A673 (cell line): ENCODE data around the gene CALN1. TPM values are rescaled to one million over a fixed set of nuclear protein-coding genes. Genes with fewer than 3 reads are reported as not detected.

Experiments
- BruUV-seq: library from RNA; stranded (reverse); fragments of 400-500 nt; replicated peaks from 2 replicates; lab custom pipeline; 2021; lab: Mats Ljungman, UMichigan
- CTCF ChIA-PET: fragments of 300-600 bp; sonication (Branson Sonifier 250); formaldehyde crosslinking; loops from one replicate; lab custom pipeline; 2022; ENCODE audit warnings: antibody characterized with exemption; lab: Charles Lee
- POLR2A ChIA-PET: fragments of 300-600 bp; sonication (Branson Sonifier 250); formaldehyde crosslinking; loops from one replicate; lab custom pipeline; 2022; ENCODE audit warnings: antibody characterized with exemption; ENCODE audit not compliant: low non-redundant PET; lab: Charles Lee
- DNase-seq: peaks from one replicate; pipeline ENCODE4 v3.0.0-alpha.2; 2015; ENCODE audit warnings: low spot score
- H3K27ac ChIP-seq: fragments of 200-600 bp; sonication (generic); 2 replicates; pipeline ENCODE4 v1.5.1; 2016; ENCODE audit warnings: mixed run types, low read depth, mild to moderate bottlenecking, mixed read lengths, antibody characterized with exemption, low read length; ENCODE audit not compliant: poor library complexity, severe bottlenecking
- H3K27me3 ChIP-seq: fragments of 200-600 bp; sonication (generic); replicated peaks from 2 replicates; pipeline ENCODE4 v1.6.1; 2017; ENCODE audit warnings: mixed run types, low read depth, mild to moderate bottlenecking, mixed read lengths, antibody characterized with exemption, low read length; ENCODE audit not compliant: insufficient read depth, poor library complexity
- H3K36me3 ChIP-seq: fragments of 200-600 bp; sonication (generic); 2 replicates; pipeline ENCODE4 v1.6.1; 2016; ENCODE audit warnings: mixed run types, mild to moderate bottlenecking, mixed read lengths, antibody characterized with exemption, low read length; ENCODE audit not compliant: insufficient read depth, poor library complexity, severe bottlenecking
- H3K4me1 ChIP-seq: fragments of 200-600 bp; sonication (generic); 2 replicates; pipeline ENCODE4 v1.6.1; 2017; ENCODE audit warnings: mixed run types, mild to moderate bottlenecking, mixed read lengths, antibody characterized with exemption, low read length; ENCODE audit not compliant: insufficient read depth, poor library complexity, severe bottlenecking
- H3K4me3 ChIP-seq: fragments of 200-600 bp; sonication (generic); 2 replicates; pipeline ENCODE4 v1.5.1; 2016; ENCODE audit warnings: low read depth, mixed run types, mild to moderate bottlenecking, mixed read lengths, low read length; ENCODE audit not compliant: poor library complexity, severe bottlenecking
- H3K9me3 ChIP-seq: fragments of 200-600 bp; sonication (generic); 2 replicates; pipeline ENCODE4 v1.6.1; 2016; ENCODE audit warnings: mixed run types, low read depth, mild to moderate bottlenecking, mixed read lengths, antibody characterized with exemption, low read length; ENCODE audit not compliant: poor library complexity, severe bottlenecking
- EZH2 ChIP-seq: fragments of 200-600 bp; sonication (generic); IDR thresholded peaks from 2 replicates; pipeline ENCODE4 v1.6.1; 2017; ENCODE audit warnings: borderline replicate concordance, low read depth, mild to moderate bottlenecking, mixed read lengths, antibody characterized with exemption, low read length; ENCODE audit not compliant: poor library complexity, severe bottlenecking
- intact Hi-C: fragments of 100-400 bp; cut with micrococcal nuclease; formaldehyde crosslinking; loops from one replicate; pipeline ENCODE4 v1.10.0; 2022; ENCODE audit not compliant: unreplicated experiment
- total RNA-seq: library from RNA; stranded (reverse); gene quantifications from 2 replicates; pipeline ENCODE4 v1.2.3, GENCODE V29; 2021
- TF ChIP-seq, protein P1 (sequence below): fragments of 300-800, 200-600 bp; sonication (generic); conservative IDR thresholded peaks from 2 replicates; pipeline ENCODE4 v1.5.1; 2017; ENCODE audit warnings: low read depth, mild to moderate bottlenecking, antibody characterized with exemption, low read length, moderate library complexity, mixed read lengths

CALN1 gene
- total RNA-seq, 1 experiment from 2014 or later: not detected

DNA sequence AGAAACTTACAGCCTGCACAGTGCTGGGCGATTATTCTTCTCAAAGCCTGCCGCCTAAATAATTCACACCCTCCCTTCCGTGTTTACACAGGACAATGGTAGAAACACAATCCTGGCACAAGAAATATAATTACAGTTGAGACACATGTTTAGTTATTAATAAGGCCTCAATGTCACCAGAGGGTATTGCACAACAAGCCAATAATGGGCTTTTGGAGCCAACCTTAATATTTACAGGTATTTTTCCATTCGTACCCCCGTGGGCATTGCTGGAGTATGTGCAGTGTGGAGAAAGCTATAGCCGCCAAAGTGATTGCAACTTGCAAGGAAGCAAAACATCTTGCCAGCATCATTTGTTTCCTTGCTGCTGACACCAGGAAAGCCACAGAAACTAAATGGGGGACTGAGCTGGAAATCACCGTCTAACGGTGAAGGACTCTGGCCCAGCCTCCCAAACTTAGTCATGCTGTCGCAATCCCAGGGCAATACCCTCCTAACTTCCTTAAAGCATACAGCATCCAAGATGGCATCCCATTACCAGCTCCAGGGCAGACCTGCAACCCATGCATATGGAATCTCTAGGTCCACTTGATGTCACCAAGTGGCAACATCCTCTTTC lies 8.6 kb downstream of the CALN1 start:
- no peaks in the 10 kb centered on the region for H3K9me3 ChIP-seq
- TF ChIP-seq, protein P1, sequence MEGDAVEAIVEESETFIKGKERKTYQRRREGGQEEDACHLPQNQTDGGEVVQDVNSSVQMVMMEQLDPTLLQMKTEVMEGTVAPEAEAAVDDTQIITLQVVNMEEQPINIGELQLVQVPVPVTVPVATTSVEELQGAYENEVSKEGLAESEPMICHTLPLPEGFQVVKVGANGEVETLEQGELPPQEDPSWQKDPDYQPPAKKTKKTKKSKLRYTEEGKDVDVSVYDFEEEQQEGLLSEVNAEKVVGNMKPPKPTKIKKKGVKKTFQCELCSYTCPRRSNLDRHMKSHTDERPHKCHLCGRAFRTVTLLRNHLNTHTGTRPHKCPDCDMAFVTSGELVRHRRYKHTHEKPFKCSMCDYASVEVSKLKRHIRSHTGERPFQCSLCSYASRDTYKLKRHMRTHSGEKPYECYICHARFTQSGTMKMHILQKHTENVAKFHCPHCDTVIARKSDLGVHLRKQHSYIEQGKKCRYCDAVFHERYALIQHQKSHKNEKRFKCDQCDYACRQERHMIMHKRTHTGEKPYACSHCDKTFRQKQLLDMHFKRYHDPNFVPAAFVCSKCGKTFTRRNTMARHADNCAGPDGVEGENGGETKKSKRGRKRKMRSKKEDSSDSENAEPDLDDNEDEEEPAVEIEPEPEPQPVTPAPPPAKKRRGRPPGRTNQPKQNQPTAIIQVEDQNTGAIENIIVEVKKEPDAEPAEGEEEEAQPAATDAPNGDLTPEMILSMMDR: no peak
- no peak for TF ChIP-seq EZH2
- intact Hi-C loops: no loop called here
- DNase-seq: no peak
- H3K27ac ChIP-seq: no peak overlapping the region
- ChIA-PET CTCF (no interaction called here), POLR2A (no interaction called here)
- H3K36me3 ChIP-seq: no peaks in the 10 kb centered on the region
- H3K27me3 ChIP-seq: no peaks in the 10 kb centered on the region
- no TSS peak for BruUV-seq
- H3K4me1 ChIP-seq: no peaks in the 10 kb centered on the region
- H3K4me3 ChIP-seq: no peak overlapping the region

DNA sequence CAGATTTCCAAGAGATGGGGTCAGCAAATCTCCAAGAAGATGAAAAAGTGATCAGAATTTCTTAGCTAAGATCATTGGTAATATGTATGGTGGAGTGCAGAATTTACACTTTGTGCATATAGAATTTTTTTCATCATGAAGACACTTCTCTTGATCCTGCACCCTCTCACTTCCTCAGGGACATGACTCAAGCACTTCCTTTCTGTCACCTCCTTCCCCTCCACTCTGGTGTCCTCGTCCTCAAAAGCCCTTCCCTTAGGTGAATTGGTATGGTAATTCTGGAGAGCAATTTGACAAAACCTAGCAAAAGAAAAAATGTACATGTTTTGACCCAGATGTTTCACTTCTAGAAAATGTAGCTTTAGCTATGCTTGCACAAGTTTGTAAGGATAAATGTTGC lies 18.1 kb downstream of the CALN1 start:
- H3K36me3 ChIP-seq: no peaks in the 10 kb centered on the region
- intact Hi-C loops: no loop called here
- ChIA-PET CTCF (no interaction called here), POLR2A (no interaction called here)
- no peak overlapping the region for H3K4me3 ChIP-seq
- DNase-seq: no peak
- no peaks in the 10 kb centered on the region for H3K4me1 ChIP-seq
- no peaks in the 10 kb centered on the region for H3K27me3 ChIP-seq
- TF ChIP-seq, protein P1: no peak
- TF ChIP-seq EZH2: no peak
- BruUV-seq: no TSS peak
- no peak overlapping the region for H3K27ac ChIP-seq
- no peaks in the 10 kb centered on the region for H3K9me3 ChIP-seq

DNA sequence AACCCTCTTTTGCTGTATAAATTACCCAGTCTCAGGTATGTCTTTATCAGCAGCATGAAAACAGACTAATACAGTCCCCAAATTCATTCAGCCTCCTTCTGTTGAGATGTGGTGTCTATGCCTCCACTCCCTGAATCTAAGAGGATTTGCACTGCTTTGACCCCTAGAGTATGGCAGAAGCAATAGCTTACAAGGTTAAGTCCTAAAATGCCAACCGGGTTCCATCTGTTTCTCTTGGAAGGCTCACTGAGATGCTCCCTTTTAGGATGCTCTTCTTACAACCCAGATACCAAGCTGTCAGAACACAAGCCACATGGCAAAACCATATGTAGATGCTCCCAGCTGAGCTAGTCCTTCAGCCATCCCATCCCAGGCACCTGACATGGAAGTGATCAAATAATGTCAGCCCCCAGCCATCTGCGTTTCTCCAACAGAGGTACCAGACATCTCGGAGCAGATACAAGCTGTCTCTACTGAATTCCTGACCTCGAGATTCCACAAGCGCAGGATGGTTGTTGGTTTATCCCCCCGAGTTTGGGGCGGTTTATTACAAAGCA lies 20.2 kb downstream of the CALN1 start:
- BruUV-seq: no TSS peak

More for the DNA sequence above, 20.2 kb downstream of the CALN1 start:
- H3K4me3 ChIP-seq: no peak overlapping the region
- TF ChIP-seq, protein P1: no peak
- no peak for TF ChIP-seq EZH2
- H3K36me3 ChIP-seq: no peaks in the 10 kb centered on the region
- DNase-seq: no peak
- CTCF ChIA-PET: no interaction called here
- no peaks in the 10 kb centered on the region for H3K9me3 ChIP-seq
- no peak overlapping the region for H3K27ac ChIP-seq
- POLR2A ChIA-PET: no interaction called here
- H3K4me1 ChIP-seq: no peaks in the 10 kb centered on the region
- intact Hi-C loops: no loop called here
- no peaks in the 10 kb centered on the region for H3K27me3 ChIP-seq
